ENCODE data around the gene VCAM1.

DNA sequence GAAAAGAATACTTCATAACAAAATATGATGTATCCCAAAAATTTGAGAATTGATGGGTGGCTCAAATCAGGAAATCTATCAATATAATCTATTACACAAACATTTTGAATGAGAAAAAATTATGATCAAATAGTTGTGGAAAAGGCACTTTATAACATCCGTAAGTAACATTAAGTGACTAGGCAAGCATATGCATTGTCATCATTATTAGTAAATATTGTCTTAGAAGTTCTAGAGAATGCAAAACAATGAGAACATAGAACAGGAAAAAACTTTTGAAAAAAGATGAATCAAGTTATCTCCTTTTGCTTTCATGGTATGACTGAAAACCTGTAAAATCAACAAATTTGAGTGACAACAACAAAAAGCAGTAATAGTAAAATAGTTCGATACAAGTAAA lies 42.9 kb downstream of the VCAM1 start:
- TF ChIP-seq, protein P1, sequence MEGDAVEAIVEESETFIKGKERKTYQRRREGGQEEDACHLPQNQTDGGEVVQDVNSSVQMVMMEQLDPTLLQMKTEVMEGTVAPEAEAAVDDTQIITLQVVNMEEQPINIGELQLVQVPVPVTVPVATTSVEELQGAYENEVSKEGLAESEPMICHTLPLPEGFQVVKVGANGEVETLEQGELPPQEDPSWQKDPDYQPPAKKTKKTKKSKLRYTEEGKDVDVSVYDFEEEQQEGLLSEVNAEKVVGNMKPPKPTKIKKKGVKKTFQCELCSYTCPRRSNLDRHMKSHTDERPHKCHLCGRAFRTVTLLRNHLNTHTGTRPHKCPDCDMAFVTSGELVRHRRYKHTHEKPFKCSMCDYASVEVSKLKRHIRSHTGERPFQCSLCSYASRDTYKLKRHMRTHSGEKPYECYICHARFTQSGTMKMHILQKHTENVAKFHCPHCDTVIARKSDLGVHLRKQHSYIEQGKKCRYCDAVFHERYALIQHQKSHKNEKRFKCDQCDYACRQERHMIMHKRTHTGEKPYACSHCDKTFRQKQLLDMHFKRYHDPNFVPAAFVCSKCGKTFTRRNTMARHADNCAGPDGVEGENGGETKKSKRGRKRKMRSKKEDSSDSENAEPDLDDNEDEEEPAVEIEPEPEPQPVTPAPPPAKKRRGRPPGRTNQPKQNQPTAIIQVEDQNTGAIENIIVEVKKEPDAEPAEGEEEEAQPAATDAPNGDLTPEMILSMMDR (IDR thresholded peaks at IDR 0.05) = no peak
- TF ChIP-seq POLR2A (IDR thresholded peaks at IDR 0.05) (no peak), POLR2AphosphoS5 (IDR thresholded peaks at IDR 0.05) (no peak), EP300 (IDR thresholded peaks at IDR 0.05) (no peak)

Measured in sigmoid colon (tissue), 4 donors.